ENCODE results near the gene SUV39H2. TPM values are rescaled to one million over a fixed set of nuclear protein-coding genes. Genes with fewer than 3 reads are reported as not detected.

Gene SUV39H2
- total and polyA plus RNA-seq, 4 donors, result 1.8 to 7.5 (median 2.9) TPM

DNA sequence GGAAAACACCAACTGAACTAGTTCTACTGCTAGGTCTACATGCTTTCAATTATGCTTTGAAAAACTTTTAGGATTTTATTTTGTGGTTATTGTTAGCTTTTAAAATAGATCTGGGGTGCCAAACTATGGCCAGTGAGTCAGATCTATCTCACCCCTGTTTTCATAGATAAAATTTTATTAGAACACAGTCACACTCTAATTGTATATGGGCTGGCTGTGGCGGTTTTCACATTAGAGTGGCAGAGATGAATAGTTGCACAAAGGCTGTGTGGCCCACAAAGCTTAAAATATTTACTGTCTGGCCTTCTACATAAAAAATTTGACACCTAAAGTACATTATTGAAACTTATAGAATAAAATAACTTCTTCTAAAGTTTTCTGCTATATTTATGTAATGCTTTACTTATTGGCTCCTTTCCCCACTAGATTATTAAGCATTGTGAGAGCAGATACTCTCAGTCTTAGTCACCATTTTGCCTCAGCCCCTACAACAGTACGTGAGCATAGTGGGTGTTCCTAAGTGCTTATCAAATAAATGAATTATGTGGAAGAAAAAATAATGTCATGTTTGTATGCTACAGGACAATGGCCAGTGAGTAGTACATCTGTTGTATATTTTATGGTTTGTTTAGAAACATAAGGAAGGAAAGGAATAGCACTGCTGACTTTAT lies 5.4 kb upstream of the SUV39H2 start:
- TF ChIP-seq TAF1 (conservative IDR thresholded peaks at IDR 0.05), result no peak
- no peak for TF ChIP-seq FOXA1 (IDR thresholded peaks at IDR 0.05)
- no peak for TF ChIP-seq JUND (IDR thresholded peaks at IDR 0.05)
- no peak for TF ChIP-seq EGR1 (IDR thresholded peaks at IDR 0.05; ENCODE audit: low read depth in 2 of 2)
- no peak for TF ChIP-seq FOXA2 (IDR thresholded peaks at IDR 0.05)
- no peak for TF ChIP-seq HNF4G (IDR thresholded peaks at IDR 0.05)
- TF ChIP-seq HNF4A (conservative IDR thresholded peaks at IDR 0.05), result no peak
- TF ChIP-seq RAD21 (IDR thresholded peaks at IDR 0.05), result no peak
- no peak for TF ChIP-seq ZBTB33 (IDR thresholded peaks at IDR 0.05)
- 89% methylated on average over 2 of the region's 2 CpGs for WGBS
- peaks cover 2 to 14% (median 8%) of the 10 kb centered on the region in 4 donors for H3K36me3 ChIP-seq (ENCODE audit: control insufficient read depth in 4 of 4, insufficient read depth in 3 of 4, low read depth in 1 of 4, low read length in 3 of 4)
- H3K4me1 ChIP-seq (ENCODE audit: control insufficient read depth in 4 of 4, insufficient read depth in 4 of 4, low read length in 3 of 4), result peaks cover 0 to 12% (median 6%) of the 10 kb centered on the region in 4 donors
- H3K9ac ChIP-seq (ENCODE audit: low read depth in 1 of 2, low read length in 2 of 2), result no peak overlapping the region
- H3K9me3 ChIP-seq (ENCODE audit: control insufficient read depth in 4 of 4, low read length in 3 of 4), result no peaks in the 10 kb centered on the region
- H3K27me3 ChIP-seq (ENCODE audit: control insufficient read depth in 4 of 4, insufficient read depth in 4 of 4, low read length in 3 of 4), result no peaks in the 10 kb centered on the region
- H3K27ac ChIP-seq (ENCODE audit: low read depth in 1 of 2, low read length in 2 of 2), result no peak overlapping the region
- H3K4me3 ChIP-seq (ENCODE audit: low read depth in 1 of 3, low read length in 3 of 3), result no peak overlapping the region
- DNase-seq (ENCODE audit: low spot score), result no peak

- Histone ChIP-seq H3K9ac (ENCODE audit: low read depth in 1 of 2, low read length in 2 of 2) (no peak overlapping the region), H3K4me3 (ENCODE audit: low read depth in 1 of 3, low read length in 3 of 3) (no peak overlapping the region), H3K36me3 (ENCODE audit: control insufficient read depth in 4 of 4, insufficient read depth in 3 of 4, low read depth in 1 of 4, low read length in 3 of 4) (peaks cover 0 to 2% (median under 1%) of the 10 kb centered on the region in 4 donors), H3K27ac (ENCODE audit: low read depth in 1 of 2, low read length in 2 of 2) (peak overlapping the region in 1 of 2 donors; percentile 30), H3K4me1 (ENCODE audit: control insufficient read depth in 4 of 4, insufficient read depth in 4 of 4, low read length in 3 of 4) (peaks cover 2 to 18% (median 8%) of the 10 kb centered on the region in 4 donors), H3K27me3 (ENCODE audit: control insufficient read depth in 4 of 4, insufficient read depth in 4 of 4, low read length in 3 of 4) (no peaks in the 10 kb centered on the region), H3K9me3 (ENCODE audit: control insufficient read depth in 4 of 4, low read length in 3 of 4) (no peaks in the 10 kb centered on the region)
- TF ChIP-seq EGR1 (IDR thresholded peaks at IDR 0.05; ENCODE audit: low read depth in 2 of 2), result no peak
- no peak for TF ChIP-seq GABPA (IDR thresholded peaks at IDR 0.05 in 1 of 2, conservative IDR thresholded peaks at IDR 0.05 in 1 of 2)
- TF ChIP-seq FOXA1 (IDR thresholded peaks at IDR 0.05), result no peak
- no peak for TF ChIP-seq ZBTB33 (IDR thresholded peaks at IDR 0.05)
- TF ChIP-seq RXRA (IDR thresholded peaks at IDR 0.05), result no peak
- TF ChIP-seq TAF1 (conservative IDR thresholded peaks at IDR 0.05), result no peak
- no peak for TF ChIP-seq HNF4G (IDR thresholded peaks at IDR 0.05)
- no peak for TF ChIP-seq YY1 (IDR thresholded peaks at IDR 0.05)
- no peak for TF ChIP-seq MAX (IDR thresholded peaks at IDR 0.05)
- TF ChIP-seq REST (IDR thresholded peaks at IDR 0.05), result no peak
- TF ChIP-seq, protein P1, sequence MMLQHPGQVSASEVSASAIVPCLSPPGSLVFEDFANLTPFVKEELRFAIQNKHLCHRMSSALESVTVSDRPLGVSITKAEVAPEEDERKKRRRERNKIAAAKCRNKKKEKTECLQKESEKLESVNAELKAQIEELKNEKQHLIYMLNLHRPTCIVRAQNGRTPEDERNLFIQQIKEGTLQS (IDR thresholded peaks at IDR 0.05), result no peak
- TF ChIP-seq FOXA2 (IDR thresholded peaks at IDR 0.05), result no peak
- TF ChIP-seq RAD21 (IDR thresholded peaks at IDR 0.05), result no peak
- TF ChIP-seq CTCF (IDR thresholded peaks at IDR 0.05; ENCODE audit: low read depth, low read length, missing input control), result no peak
- no peak for TF ChIP-seq JUND (IDR thresholded peaks at IDR 0.05)
- TF ChIP-seq NR2F2 (IDR thresholded peaks at IDR 0.05), result no peak
- 81% methylated on average over 12 of the region's 12 CpGs for WGBS
- no peak for DNase-seq (ENCODE audit: low spot score)
Observed at GRCh38 chr10:14875941-14876340, 2.7 kb upstream of the SUV39H2 start.
